ENCODE results near the gene DOK4. TPM values are rescaled to one million over a fixed set of nuclear protein-coding genes. Genes with fewer than 3 reads are reported as not detected.

Gene DOK4
- total RNA-seq, 4 donors from 2014 or later = 16.6 to 36.6 (median 26.6) TPM

- no peak for ATAC-seq
- Histone ChIP-seq H3K9me3 (no peaks in the 10 kb centered on the region), H3K4me3 (no peak overlapping the region), H3K27ac (no peak overlapping the region), H3K36me3 (peaks cover 0 to 58% of the 10 kb centered on the region in 2 donors), H3K4me1 (peaks cover 0 to 11% (median 0%) of the 10 kb centered on the region in 3 donors), H3K27me3 (peaks cover 12% of the 10 kb centered on the region)
- 93 to 95% methylated on average over 7 to 9 of the region's 23 CpGs for WGBS, 2 donors (ENCODE audit: low coverage in 1 of 2)
- TF ChIP-seq POLR2AphosphoS5 (IDR thresholded peaks at IDR 0.05) (no peak), EP300 (IDR thresholded peaks at IDR 0.05) (no peak), POLR2A (IDR thresholded peaks at IDR 0.05) (no peak), CTCF (IDR thresholded peaks at IDR 0.05) (no peak)
These were observed 26.2 kb upstream of the DOK4 start for GRCh38 chr16:57512296-57513001.

- 33 to 59% methylated on average over 1 to 5 of the region's 10 CpGs for WGBS, 2 donors (ENCODE audit: low coverage in 1 of 2)
- TF ChIP-seq EP300 (IDR thresholded peaks at IDR 0.05) (no peak), POLR2A (IDR thresholded peaks at IDR 0.05) (no peak), CTCF (IDR thresholded peaks at IDR 0.05) (no peak), POLR2AphosphoS5 (IDR thresholded peaks at IDR 0.05) (no peak)
- H3K27ac ChIP-seq = no peak overlapping the region
- peaks cover 0 to 36% of the 10 kb centered on the region in 2 donors for H3K36me3 ChIP-seq
- H3K4me1 ChIP-seq = peaks cover 0 to 11% (median 0%) of the 10 kb centered on the region in 3 donors
- ATAC-seq = no peak
- H3K9me3 ChIP-seq = no peaks in the 10 kb centered on the region
- H3K27me3 ChIP-seq = peaks cover 16% of the 10 kb centered on the region
- no peak overlapping the region for H3K4me3 ChIP-seq
These were observed 24.0 kb upstream of the DOK4 start for GRCh38 chr16:57510016-57510871.

- H3K27ac ChIP-seq = no peak overlapping the region
- WGBS, 2 donors (ENCODE audit: low coverage in 1 of 2) = 78 to 87% methylated on average over 3 to 4 of the region's 12 CpGs
- H3K36me3 ChIP-seq = peaks cover 0 to 28% of the 10 kb centered on the region in 2 donors
- no peak overlapping the region for H3K4me3 ChIP-seq
- no peak for ATAC-seq
- peaks cover 16% of the 10 kb centered on the region for H3K27me3 ChIP-seq
- no peaks in the 10 kb centered on the region for H3K9me3 ChIP-seq
- TF ChIP-seq POLR2AphosphoS5 (IDR thresholded peaks at IDR 0.05) (no peak), EP300 (IDR thresholded peaks at IDR 0.05) (no peak), POLR2A (IDR thresholded peaks at IDR 0.05) (no peak), CTCF (IDR thresholded peaks at IDR 0.05) (no peak)
- peaks cover 0 to 11% (median 0%) of the 10 kb centered on the region in 3 donors for H3K4me1 ChIP-seq
These were observed 23.1 kb upstream of the DOK4 start for GRCh38 chr16:57509231-57509923.

GRCh38 chr16:57508035-57508425, 21.7 kb upstream of the DOK4 start:
- H3K27ac ChIP-seq = no peak overlapping the region
- H3K4me3 ChIP-seq = no peak overlapping the region
- peaks cover 0 to 11% (median 0%) of the 10 kb centered on the region in 3 donors for H3K4me1 ChIP-seq
- no peaks in the 10 kb centered on the region for H3K9me3 ChIP-seq
- peaks cover 16% of the 10 kb centered on the region for H3K27me3 ChIP-seq
- TF ChIP-seq CTCF (IDR thresholded peaks at IDR 0.05) = no peak
- H3K36me3 ChIP-seq = peaks cover 0 to 15% of the 10 kb centered on the region in 2 donors
- ATAC-seq = no peak
- no CpG with 5 or more reads among the region's 3 CpGs for WGBS, 2 donors (ENCODE audit: low coverage in 1 of 2)

Data from gastroesophageal sphincter (tissue), 4 donors.